GM12878 (cell line): ENCODE results near the gene DPP9. TPM values are rescaled to one million over a fixed set of nuclear protein-coding genes. Genes with fewer than 3 reads are reported as not detected.

Experiments used
- ATAC-seq: fragments of 200-7000 bp; cut with Tn5 transposase; 3 replicates; pipeline ENCODE4 v1.9.1; 2020; ENCODE audit warnings: mild to moderate bottlenecking, moderate library complexity
- BruUV-seq: library from RNA; stranded (reverse); fragments of 400-500 nt; replicated peaks from 2 replicates; lab custom pipeline; 2021; lab: Mats Ljungman, UMichigan
- CTCF ChIA-PET: fragments of 300-600 bp; sonication (Branson Sonifier 250); formaldehyde crosslinking; extraction: SDS; loops from one replicate; lab custom pipeline; 2021; ENCODE audit warnings: inconsistent platforms; lab: Yijun Ruan, JAX
- POLR2A ChIA-PET: fragments of 350-600 bp; formaldehyde crosslinking; extraction: SDS; loops from one replicate; lab custom pipeline; 2021; ENCODE audit warnings: inconsistent platforms; lab: Charles Lee
- RAD21 ChIA-PET: fragments of 300-600 bp; sonication (Branson Sonifier 250); formaldehyde crosslinking; loops from one replicate; lab custom pipeline; 2023; ENCODE audit warnings: antibody characterized with exemption; ENCODE audit not compliant: unreplicated experiment; lab: Charles Lee
- SMC1A ChIA-PET: fragments of 300-600 bp; sonication (Branson Sonifier 250); formaldehyde crosslinking; loops from one replicate; lab custom pipeline; 2023; ENCODE audit not compliant: unreplicated experiment, uncharacterized antibody; lab: Charles Lee
- DNase-seq: peaks from one replicate; pipeline ENCODE4 v3.0.0-alpha.2; 2011; ENCODE audit warnings: low read depth, low spot score
- FAIRE-seq: peaks from 3 replicates; lab custom pipeline; 2011; peaks lifted over from hg19 to GRCh38; lab: Jason Lieb, UNC
- H2AFZ ChIP-seq: 2 replicates; pipeline ENCODE4 v1.6.0; 2011; ENCODE audit warnings: low read depth, low read length, control low read depth; ENCODE audit not compliant: control insufficient read depth
- H3K27ac ChIP-seq: 2 replicates; pipeline ENCODE4 v1.5.1; 2011; ENCODE audit warnings: control low read depth; ENCODE audit not compliant: control insufficient read depth, insufficient read depth
- H3K27me3 ChIP-seq, 2 experiments: replicated peaks in 1 of 2; 2 replicates each; pipeline versions ENCODE4 v1.6.0 to v1.6.1; 2011; ENCODE audit warnings: low read length in 1 of 2; ENCODE audit not compliant: control insufficient read depth in 2 of 2, insufficient read depth in 2 of 2
- H3K36me3 ChIP-seq, 2 experiments: 2 replicates each; pipeline ENCODE4 v1.5.1; 2011; ENCODE audit warnings: low read length in 1 of 2; ENCODE audit not compliant: control insufficient read depth in 2 of 2, insufficient read depth in 2 of 2
- H3K4me1 ChIP-seq: 2 replicates; pipeline ENCODE4 v1.6.1; 2011; ENCODE audit warnings: mild to moderate bottlenecking, low read length, moderate library complexity, mixed read lengths; ENCODE audit not compliant: control insufficient read depth, insufficient read depth
- H3K4me2 ChIP-seq: 2 replicates; pipeline ENCODE4 v1.6.0; 2011; ENCODE audit warnings: control low read depth; ENCODE audit not compliant: control insufficient read depth, insufficient read depth
- H3K4me3 ChIP-seq: fragments of 200-600 bp; sonication (generic); 2 replicates; pipeline ENCODE4 v1.5.1; 2016
- H3K79me2 ChIP-seq: 2 replicates; pipeline ENCODE4 v1.6.0; 2011; ENCODE audit warnings: low read length; ENCODE audit not compliant: control insufficient read depth, insufficient read depth
- H3K9ac ChIP-seq: 2 replicates; pipeline ENCODE4 v1.8.0; 2011; ENCODE audit warnings: low read length, control low read depth, mixed read lengths; ENCODE audit not compliant: control insufficient read depth, insufficient read depth
- H3K9me3 ChIP-seq: replicated peaks from 3 replicates; pipeline ENCODE4 v1.5.1; 2011; ENCODE audit warnings: mild to moderate bottlenecking, low read length; ENCODE audit not compliant: control insufficient read depth, insufficient read depth
- H4K20me1 ChIP-seq: 2 replicates; pipeline ENCODE4 v1.6.0; 2011; ENCODE audit not compliant: control insufficient read depth, insufficient read depth
- LARP7 ChIP-seq: fragments of 450-650 bp; IDR thresholded peaks from 2 replicates; pipeline ENCODE4 v1.6.1; 2017; ENCODE audit warnings: mild to moderate bottlenecking
- MTA2 ChIP-seq: fragments of 450-650 bp; IDR thresholded peaks from 2 replicates; pipeline ENCODE4 v1.6.1; 2016; ENCODE audit warnings: low read depth, mild to moderate bottlenecking, moderate library complexity
- NR2C1 ChIP-seq: fragments of 450-650 bp; IDR thresholded peaks from 2 replicates; pipeline ENCODE4 v1.6.1; 2017; ENCODE audit warnings: antibody characterized with exemption, mild to moderate bottlenecking, moderate library complexity
- POLR2A ChIP-seq: IDR thresholded peaks from 2 replicates; pipeline ENCODE4 v1.6.1; 2011; ENCODE audit warnings: low read depth, mild to moderate bottlenecking, low read length
- ZNF592 ChIP-seq: fragments of 450-650 bp; IDR thresholded peaks from 2 replicates; pipeline ENCODE4 v1.6.1; 2017; ENCODE audit warnings: mild to moderate bottlenecking, moderate library complexity
- WGBS: methylation state at CpG from one replicate; pipeline ENCODE4 v1.1.6; 2016; ENCODE audit warnings: low lambda C conversion rate; ENCODE audit not compliant: insufficient replicate concordance, insufficient coverage; ENCODE audit errors: missing lambda C conversion rate; 5-methylcytosine and 5-hydroxymethylcytosine counted together
- in situ Hi-C: fragments of 300-500 bp; cut with MboI; formaldehyde crosslinking; loops from 9 replicates; pipeline ENCODE4 v1.14.3; 2018; ENCODE audit warnings: mixed read lengths
- intact Hi-C: fragments of 100-400 bp; cut with micrococcal nuclease; formaldehyde crosslinking; loops from one replicate; pipeline ENCODE4 v1.14.2; 2022; ENCODE audit not compliant: unreplicated experiment
- polyA plus RNA-seq, 11 experiments: library from polyadenylated mRNA; depleted of rRNA in 4 of 11; unstranded in 6 of 11; stranded (reverse) in 5 of 11; fragments of >200 nt; fragmentation: Nextera tagmentation in 4 of 11; fragmentation: Illumina TruSeq in 1 of 11; extraction: Ambion mirVana in 4 of 11; extraction: Trizol in 1 of 11; gene quantifications; 1 replicate in 1 of 11; 2 replicates in 10 of 11; pipeline versions ENCODE4 v1.2.1 to v1.2.3, GENCODE V29; 2011 to 2016; ENCODE audit warnings: inconsistent platforms in 2 of 11, missing spikeins in 2 of 11, low read depth in 1 of 11
- total RNA-seq, 4 experiments: library from RNA; depleted of rRNA in 3 of 4; stranded (reverse); fragments of >200 nt in 3 of 4; fragmentation: Illumina TruSeq in 1 of 4; extraction: Trizol in 1 of 4; gene quantifications; 2 replicates each; pipeline versions ENCODE4 v1.2.1 to v1.2.3, GENCODE V29; 2013 to 2021

DPP9 gene
- total and polyA plus RNA-seq, 10 of the 15 experiments (the other 5 are each of a cell fraction or from before 2014, with no cell fraction given), result 0.64 to 58.6 (median 27.6) TPM

GRCh38 chr19:4690361-4690760, 33.3 kb downstream of the DPP9 start:
- Histone ChIP-seq H3K4me1 (no peaks in the 10 kb centered on the region), H3K9me3 (no peaks in the 10 kb centered on the region), H3K36me3 (peaks cover 25 to 38% of the 10 kb centered on the region in 2 experiments; a peak in 3 of 4 replicates), H2AFZ (no peak overlapping the region), H3K79me2 (no peaks in the 10 kb centered on the region), H3K9ac (no peak overlapping the region), H4K20me1 (no peaks in the 10 kb centered on the region), H3K4me3 (no peak overlapping the region), H3K27ac (no peak overlapping the region), H3K4me2 (no peak overlapping the region), H3K27me3 (no peaks in the 10 kb centered on the region)
- ChIA-PET CTCF (no interaction called here), POLR2A (no interaction called here), RAD21 (no interaction called here), SMC1A (no interaction called here)
- ATAC-seq, result no peak
- in situ Hi-C loops (no loop called here), intact Hi-C loops (no loop called here)
- no peak for DNase-seq
- 81% methylated on average over 13 of the region's 13 CpGs for WGBS
- TF ChIP-seq LARP7 (no peak), POLR2A (0 out of 2 replicates have a peak, but pooled peaks have one; percentile 3), MTA2 (no peak), ZNF592 (no peak), NR2C1 (no peak)
- FAIRE-seq, result no peak
- no TSS peak for BruUV-seq
